ENCODE data around the gene POU2F2.

- no peak for TF ChIP-seq CTCF (IDR thresholded peaks at IDR 0.05)
- TF ChIP-seq POLR2A (IDR thresholded peaks at IDR 0.05): no peak
Observed at GRCh38 chr19:42124386-42124901, 7.8 kb downstream of the POU2F2 start.

All from suprapubic skin (tissue), 3 donors.